GM18951 (cell line): ENCODE results near the gene CGN.

Source experiments
- POLR2A ChIP-seq: IDR thresholded peaks from 4 replicates; pipeline ENCODE4 v1.6.1; 2011; ENCODE audit warnings: mild to moderate bottlenecking; ENCODE audit not compliant: insufficient read length, insufficient read depth; ENCODE audit errors: extremely low read depth
- in situ Hi-C: fragments of 300-500 bp; cut with MboI; formaldehyde crosslinking; loops from one replicate; pipeline ENCODE4 v1.12.0; 2022; ENCODE audit warnings: low sequenced_read_pairs, mixed read lengths, inconsistent platforms; ENCODE audit not compliant: unreplicated experiment

CGN gene

GRCh38 chr1:151568626-151569088 lies 57.5 kb downstream of the CGN start:
- in situ Hi-C loops: no loop called here
- TF ChIP-seq POLR2A: no peak

GRCh38 chr1:151570819-151571218 lies 59.6 kb downstream of the CGN start:
- in situ Hi-C loops: no loop called here
- no peak for TF ChIP-seq POLR2A

GRCh38 chr1:151574575-151575529 lies 63.7 kb downstream of the CGN start:
- in situ Hi-C loops: loop anchor here (25.0 kb wide), 1 partner anchor 262 kb away; the partner anchor contains the start of genes C2CD4D and RORC
- no peak for TF ChIP-seq POLR2A

GRCh38 chr1:151577173-151577572 lies 66.0 kb downstream of the CGN start:
- TF ChIP-seq POLR2A: no peak
- in situ Hi-C loops: loop anchor here (25.0 kb wide), 1 partner anchor 260 kb away; the partner anchor contains the start of genes C2CD4D and RORC

- in situ Hi-C loops: loop anchor here (25.0 kb wide), 1 partner anchor 258 kb away; the partner anchor contains the start of genes C2CD4D and RORC
- no peak for TF ChIP-seq POLR2A
These were observed 67.8 kb downstream of the CGN start for GRCh38 chr1:151578941-151579340.

DNA sequence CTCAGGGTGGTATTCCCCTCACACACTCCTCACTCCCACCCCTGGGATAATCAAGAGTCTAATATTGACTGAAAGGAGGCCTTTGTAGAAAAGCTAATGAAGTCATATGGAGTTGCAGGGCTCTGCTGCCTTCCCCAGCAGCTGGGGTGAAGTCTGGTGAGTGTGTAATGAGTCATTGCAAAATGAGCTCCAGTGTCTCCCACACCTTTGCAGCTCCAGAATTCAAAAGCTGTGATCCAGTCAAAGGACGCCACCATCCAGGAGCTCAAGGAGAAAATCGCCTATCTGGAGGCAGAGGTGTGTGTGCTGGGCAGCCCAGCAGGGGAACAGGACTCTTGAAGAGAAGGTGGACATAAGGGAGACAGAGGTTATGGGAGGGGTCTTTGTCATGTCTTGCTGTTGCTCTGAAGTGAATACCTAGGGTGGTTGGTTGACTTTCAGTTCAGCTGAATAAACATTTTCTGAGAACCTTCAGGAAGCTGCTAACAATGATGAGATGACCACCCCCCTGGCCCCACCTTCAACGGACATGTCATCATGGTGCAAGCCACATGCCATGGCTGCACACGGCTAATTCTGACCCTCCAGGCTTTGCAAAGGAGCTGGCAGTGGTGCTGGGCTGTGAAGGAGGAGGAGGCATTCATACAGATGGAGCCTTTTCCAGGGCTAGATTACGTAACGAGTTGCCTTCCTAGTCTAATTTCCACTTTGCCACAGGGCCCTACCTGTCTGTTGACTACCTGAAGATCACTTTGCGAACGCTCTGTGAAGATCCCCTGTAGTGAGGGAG lies 68.4 kb downstream of the CGN start:
- in situ Hi-C loops: loop anchor here (25.0 kb wide), 1 partner anchor 258 kb away; the partner anchor contains the start of genes C2CD4D and RORC
- no peak for TF ChIP-seq POLR2A

- in situ Hi-C loops: loop anchor here (25.0 kb wide), 1 partner anchor 256 kb away; the partner anchor contains the start of genes C2CD4D and RORC
- no peak for TF ChIP-seq POLR2A
These were observed 70.3 kb downstream of the CGN start for GRCh38 chr1:151581451-151581850.

GRCh38 chr1:151581921-151582320 lies 70.7 kb downstream of the CGN start:
- no peak for TF ChIP-seq POLR2A
- in situ Hi-C loops: loop anchor here (25.0 kb wide), 1 partner anchor 255 kb away; the partner anchor contains the start of genes C2CD4D and RORC

GRCh38 chr1:151583796-151584195 lies 72.6 kb downstream of the CGN start:
- in situ Hi-C loops: loop anchor here (25.0 kb wide), 1 partner anchor 254 kb away; the partner anchor contains the start of genes C2CD4D and RORC
- TF ChIP-seq POLR2A: no peak

GRCh38 chr1:151584278-151584677 lies 73.1 kb downstream of the CGN start:
- TF ChIP-seq POLR2A: no peak
- in situ Hi-C loops: loop anchor here (25.0 kb wide), 1 partner anchor 253 kb away; the partner anchor contains the start of genes C2CD4D and RORC

GRCh38 chr1:151584780-151585179 lies 73.6 kb downstream of the CGN start:
- no peak for TF ChIP-seq POLR2A
- in situ Hi-C loops: loop anchor here (25.0 kb wide), 1 partner anchor 253 kb away; the partner anchor contains the start of genes C2CD4D and RORC

DNA sequence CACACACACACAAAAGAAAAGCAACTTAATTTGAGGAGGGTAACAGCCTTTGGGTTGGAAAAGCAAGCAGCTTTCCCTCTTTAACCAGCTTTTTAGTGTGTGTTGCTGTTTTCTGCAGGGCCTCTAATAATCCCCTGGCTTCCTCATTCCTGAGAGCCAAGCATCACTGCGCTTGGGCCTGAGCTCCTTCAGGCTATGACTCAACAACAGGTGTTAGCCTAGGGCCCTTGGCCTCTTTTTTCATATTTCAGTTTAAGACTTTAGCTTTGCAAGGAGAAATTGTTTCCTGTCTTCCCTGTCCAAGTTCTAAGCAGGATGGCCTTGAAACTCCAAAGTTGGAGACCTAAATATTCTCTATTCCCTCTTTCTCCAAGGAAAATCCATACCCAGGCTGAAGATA lies 74.4 kb downstream of the CGN start:
- no peak for TF ChIP-seq POLR2A
- in situ Hi-C loops: loop anchor here (25.0 kb wide), 1 partner anchor 252 kb away; the partner anchor contains the start of genes C2CD4D and RORC
